Measurements from ENCODE around the gene CENPC.
"Not testable (repeated sequence)": the region's sequence is repeated elsewhere in the genome, so short reads cannot be mapped to it uniquely, and the experiment has no call there.

Gene CENPC

DNA sequence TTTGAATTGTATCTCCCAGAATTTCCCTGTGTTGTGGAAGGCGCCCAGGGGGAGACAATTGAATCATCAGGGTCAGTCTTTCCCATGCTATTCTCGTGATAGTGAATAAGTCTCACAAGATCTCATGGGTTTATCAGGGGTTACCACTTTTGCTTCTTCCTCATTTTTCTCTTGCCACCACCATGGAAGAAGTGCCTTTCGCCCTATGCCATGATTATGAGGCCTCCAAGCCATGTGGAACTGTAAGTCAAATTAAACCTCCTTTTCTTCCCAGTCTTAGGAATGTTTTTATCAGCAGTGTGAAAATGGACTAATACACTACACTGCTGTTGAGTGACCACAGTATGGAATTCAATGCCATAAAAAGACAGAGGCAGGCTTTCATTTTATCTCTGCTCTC, 12.2 kb downstream of the CENPC start:
- Histone ChIP-seq H3K27me3 (ENCODE audit: insufficient read depth, low read depth) (no peaks in the 10 kb centered on the region), H3K4me3 (IDR thresholded peaks at IDR 0.05; ENCODE audit: insufficient read depth, low read depth, low read length) (no peak overlapping the region), H3K27ac (no peak overlapping the region), H3K4me2 (no peak overlapping the region), H3K9ac (no peak overlapping the region), H3K4me1 (ENCODE audit: low read depth, poor library complexity, severe bottlenecking) (no peaks in the 10 kb centered on the region), H2AFZ (ENCODE audit: low read depth) (no peak overlapping the region), H4K20me1 (ENCODE audit: insufficient read depth) (no peaks in the 10 kb centered on the region), H3K36me3 (ENCODE audit: insufficient read depth) (no peaks in the 10 kb centered on the region; the same call in 1 of the 2 replicates), H3K79me2 (ENCODE audit: insufficient read depth, low read depth) (peaks cover 7% of the 10 kb centered on the region; the same call in 1 of the 2 replicates)
- TF ChIP-seq, protein P1, sequence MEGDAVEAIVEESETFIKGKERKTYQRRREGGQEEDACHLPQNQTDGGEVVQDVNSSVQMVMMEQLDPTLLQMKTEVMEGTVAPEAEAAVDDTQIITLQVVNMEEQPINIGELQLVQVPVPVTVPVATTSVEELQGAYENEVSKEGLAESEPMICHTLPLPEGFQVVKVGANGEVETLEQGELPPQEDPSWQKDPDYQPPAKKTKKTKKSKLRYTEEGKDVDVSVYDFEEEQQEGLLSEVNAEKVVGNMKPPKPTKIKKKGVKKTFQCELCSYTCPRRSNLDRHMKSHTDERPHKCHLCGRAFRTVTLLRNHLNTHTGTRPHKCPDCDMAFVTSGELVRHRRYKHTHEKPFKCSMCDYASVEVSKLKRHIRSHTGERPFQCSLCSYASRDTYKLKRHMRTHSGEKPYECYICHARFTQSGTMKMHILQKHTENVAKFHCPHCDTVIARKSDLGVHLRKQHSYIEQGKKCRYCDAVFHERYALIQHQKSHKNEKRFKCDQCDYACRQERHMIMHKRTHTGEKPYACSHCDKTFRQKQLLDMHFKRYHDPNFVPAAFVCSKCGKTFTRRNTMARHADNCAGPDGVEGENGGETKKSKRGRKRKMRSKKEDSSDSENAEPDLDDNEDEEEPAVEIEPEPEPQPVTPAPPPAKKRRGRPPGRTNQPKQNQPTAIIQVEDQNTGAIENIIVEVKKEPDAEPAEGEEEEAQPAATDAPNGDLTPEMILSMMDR (conservative IDR thresholded peaks at IDR 0.05; ENCODE audit: low read depth, low read length), result no peak

DNA sequence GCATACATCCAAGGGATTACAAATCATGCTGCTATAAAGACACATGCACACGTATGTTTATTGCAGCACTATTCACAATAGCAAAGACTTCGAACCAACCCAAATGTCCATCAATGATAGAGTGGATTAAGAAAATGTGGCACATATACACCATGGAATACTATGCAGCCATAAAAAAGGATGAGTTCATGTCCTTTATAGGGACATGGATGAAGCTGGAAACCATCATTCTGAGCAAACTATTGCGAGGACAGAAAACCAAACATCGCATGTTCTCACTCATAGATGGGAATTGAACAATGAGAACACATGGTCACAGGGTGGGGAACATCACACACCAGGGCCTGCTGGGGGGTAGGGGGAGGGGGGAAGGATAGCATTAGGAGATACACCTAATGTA, 12.9 kb downstream of the CENPC start:
- not testable (repeated sequence) for H3K4me1 ChIP-seq (ENCODE audit: low read depth, poor library complexity, severe bottlenecking); H4K20me1 ChIP-seq (ENCODE audit: insufficient read depth); H2AFZ ChIP-seq (ENCODE audit: low read depth); H3K79me2 ChIP-seq (ENCODE audit: insufficient read depth, low read depth); H3K27ac ChIP-seq; H3K36me3 ChIP-seq (ENCODE audit: insufficient read depth); H3K4me3 ChIP-seq (IDR thresholded peaks at IDR 0.05; ENCODE audit: insufficient read depth, low read depth, low read length); H3K27me3 ChIP-seq (ENCODE audit: insufficient read depth, low read depth); H3K4me2 ChIP-seq; H3K9ac ChIP-seq

DNA sequence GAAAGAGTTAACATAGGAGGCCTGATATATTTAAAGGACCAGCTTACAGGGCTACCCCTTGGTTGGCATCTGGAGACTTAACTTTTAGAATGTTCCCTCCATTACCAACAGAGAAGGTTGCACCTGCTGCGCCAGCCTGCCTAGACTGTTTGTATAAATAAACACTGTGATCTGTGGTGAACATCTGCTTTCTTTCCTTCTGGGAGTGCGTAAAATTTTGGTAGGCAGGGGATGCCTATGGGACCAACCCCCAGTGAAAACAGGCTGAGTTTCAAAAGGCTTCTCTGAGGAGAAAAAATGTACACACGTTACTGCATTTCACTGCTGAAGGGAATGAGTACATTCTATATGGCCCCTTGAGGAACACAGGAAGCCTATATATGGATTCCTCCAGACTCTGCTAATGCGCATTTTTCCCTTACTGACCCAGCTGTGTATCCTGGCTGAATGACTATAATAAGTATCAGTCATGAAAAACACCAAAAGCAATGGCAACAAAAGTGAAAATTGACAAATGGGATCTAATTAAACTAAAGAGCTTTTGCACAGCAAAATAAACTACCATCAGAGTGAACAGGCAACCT, 13.8 kb downstream of the CENPC start:
- no peak overlapping the region for H3K27ac ChIP-seq
- H2AFZ ChIP-seq (ENCODE audit: low read depth), result no peak overlapping the region
- TF ChIP-seq, protein P1 (conservative IDR thresholded peaks at IDR 0.05; ENCODE audit: low read depth, low read length), result no peak
- H3K4me2 ChIP-seq, result no peak overlapping the region
- H3K27me3 ChIP-seq (ENCODE audit: insufficient read depth, low read depth), result no peaks in the 10 kb centered on the region
- H4K20me1 ChIP-seq (ENCODE audit: insufficient read depth), result no peaks in the 10 kb centered on the region
- H3K79me2 ChIP-seq (ENCODE audit: insufficient read depth, low read depth), result peaks cover 16% of the 10 kb centered on the region
- H3K4me3 ChIP-seq (IDR thresholded peaks at IDR 0.05; ENCODE audit: insufficient read depth, low read depth, low read length), result no peak overlapping the region
- no peak overlapping the region for H3K9ac ChIP-seq
- H3K4me1 ChIP-seq (ENCODE audit: low read depth, poor library complexity, severe bottlenecking), result no peaks in the 10 kb centered on the region
- H3K36me3 ChIP-seq (ENCODE audit: insufficient read depth), result no peaks in the 10 kb centered on the region; the same call in 1 of the 2 replicates

DNA sequence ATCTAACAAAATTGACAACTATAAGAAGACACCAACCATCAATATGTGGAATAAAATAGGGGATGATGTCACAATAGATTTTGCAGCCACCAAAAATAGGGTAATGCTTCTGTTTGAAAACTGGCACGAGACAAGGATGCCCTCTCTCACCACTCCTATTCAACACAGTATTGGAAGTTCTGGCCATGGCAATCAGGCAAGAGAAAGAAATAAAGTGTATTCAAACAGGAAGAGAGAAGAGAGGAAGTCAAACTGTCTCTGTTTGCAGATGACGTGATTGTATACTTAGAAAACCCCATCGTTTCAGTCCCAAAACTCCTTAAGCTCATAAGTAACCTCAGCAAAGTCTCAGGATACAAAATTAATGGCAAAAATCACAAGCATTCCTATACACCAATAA, 21.2 kb downstream of the CENPC start:
- H3K27me3 ChIP-seq (ENCODE audit: insufficient read depth, low read depth); H3K4me1 ChIP-seq (ENCODE audit: low read depth, poor library complexity, severe bottlenecking); H3K27ac ChIP-seq; H2AFZ ChIP-seq (ENCODE audit: low read depth); H3K9ac ChIP-seq; H3K36me3 ChIP-seq (ENCODE audit: insufficient read depth); H4K20me1 ChIP-seq (ENCODE audit: insufficient read depth); H3K4me2 ChIP-seq; H3K4me3 ChIP-seq (IDR thresholded peaks at IDR 0.05; ENCODE audit: insufficient read depth, low read depth, low read length): not testable (repeated sequence)
- H3K79me2 ChIP-seq (ENCODE audit: insufficient read depth, low read depth), result peaks cover 23% of the 10 kb centered on the region

DNA sequence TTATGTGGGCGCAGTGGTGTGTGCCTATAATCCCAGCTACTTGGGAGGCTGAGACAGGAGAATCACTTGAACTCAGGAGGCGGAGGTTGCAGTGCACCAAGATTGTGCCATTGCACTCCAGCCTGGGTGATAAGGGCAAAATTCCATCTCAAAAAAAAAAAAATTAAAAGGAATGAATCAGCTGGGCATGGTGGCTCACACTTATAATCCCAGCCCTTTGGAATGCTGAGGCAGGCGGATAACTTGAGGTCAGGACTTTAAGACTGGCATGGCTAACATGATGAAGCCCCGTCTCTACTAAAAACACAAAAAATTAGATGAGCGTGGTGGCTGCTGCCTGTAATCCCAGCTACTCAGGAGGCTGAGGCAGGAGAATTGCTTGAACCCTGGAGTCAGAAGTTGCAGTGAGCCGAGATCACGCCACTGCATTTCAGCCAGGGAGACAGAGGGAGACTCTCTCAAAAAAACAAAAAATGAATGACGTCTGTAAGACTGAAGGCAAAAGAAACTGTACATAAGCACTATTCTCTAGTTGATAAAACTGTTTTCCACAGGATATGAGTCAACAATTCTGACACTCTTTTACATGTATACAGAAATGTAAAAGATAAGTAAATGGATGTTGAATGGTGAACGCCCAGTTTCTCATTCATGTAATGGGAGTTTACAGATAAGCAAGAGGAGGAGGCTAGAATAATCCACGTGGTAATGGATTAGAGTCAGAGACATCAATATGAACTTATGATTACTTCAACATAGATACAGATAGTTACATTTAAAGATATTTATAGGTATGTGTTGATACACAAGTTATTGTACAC, 22.2 kb downstream of the CENPC start:
- Histone ChIP-seq H3K79me2 (ENCODE audit: insufficient read depth, low read depth) (peaks cover 18% of the 10 kb centered on the region; the same call in 1 of the 2 replicates), H3K36me3 (ENCODE audit: insufficient read depth) (no peaks in the 10 kb centered on the region; the same call in 1 of the 2 replicates), H4K20me1 (ENCODE audit: insufficient read depth) (no peaks in the 10 kb centered on the region), H3K4me1 (ENCODE audit: low read depth, poor library complexity, severe bottlenecking) (no peaks in the 10 kb centered on the region), H3K4me3 (IDR thresholded peaks at IDR 0.05; ENCODE audit: insufficient read depth, low read depth, low read length) (no peak overlapping the region), H3K4me2 (no peak overlapping the region), H3K27me3 (ENCODE audit: insufficient read depth, low read depth) (no peaks in the 10 kb centered on the region), H3K9ac (no peak overlapping the region), H2AFZ (ENCODE audit: low read depth) (no peak overlapping the region), H3K27ac (no peak overlapping the region)
- TF ChIP-seq, protein P1 (conservative IDR thresholded peaks at IDR 0.05; ENCODE audit: low read depth, low read length), result no peak
